Measurements from ENCODE around the gene KRT14. TPM values are rescaled to one million over a fixed set of nuclear protein-coding genes. Genes with fewer than 3 reads are reported as not detected.

KRT14 gene
- total RNA-seq, 3 donors from 2014 or later (not counting 1 experiment from before 2014, with no cell fraction given), result not detected

DNA sequence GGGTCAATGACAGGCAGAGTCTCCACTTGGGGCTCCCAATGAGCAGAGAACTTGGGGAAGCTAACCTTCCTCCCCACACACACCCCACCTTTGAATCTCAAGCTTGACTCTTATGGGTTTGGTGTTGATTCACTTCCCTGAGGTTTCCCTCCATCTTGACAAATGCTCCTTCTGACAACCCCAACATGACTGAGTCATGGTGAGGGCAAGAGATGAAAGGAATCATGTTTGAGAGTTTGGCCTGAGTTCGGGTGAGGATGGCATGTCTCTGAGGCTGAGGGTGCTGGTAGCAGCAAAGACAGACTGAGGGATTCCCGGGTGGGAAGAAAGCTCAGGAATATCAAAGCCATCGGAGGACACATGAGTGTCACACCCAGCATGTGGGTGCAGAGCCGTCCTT, 33.5 kb downstream of the KRT14 start:
- no peak for TF ChIP-seq CTCF (IDR thresholded peaks at IDR 0.05)
- ATAC-seq, result no peak
- H3K36me3 Mint-ChIP-seq, result no peaks in the 10 kb centered on the region
- no peak for DNase-seq
- peaks cover 20 to 45% of the 10 kb centered on the region in 2 donors for H3K27me3 Mint-ChIP-seq (ENCODE audit: low read depth in 2 of 2)
- no peak overlapping the region for H3K27ac ChIP-seq (ENCODE audit: low read length)
- H3K9me3 ChIP-seq (ENCODE audit: control insufficient read depth, insufficient read depth, low read length), result no peaks in the 10 kb centered on the region
- peaks cover 9 to 14% of the 10 kb centered on the region in 2 donors for H3K4me1 Mint-ChIP-seq
- H3K9me3 Mint-ChIP-seq, result no peaks in the 10 kb centered on the region
- no peak overlapping the region for H3K4me3 ChIP-seq (ENCODE audit: low read length)
- peaks cover 16% of the 10 kb centered on the region for H3K4me1 ChIP-seq (ENCODE audit: control insufficient read depth, insufficient read depth, low read length)
- intact Hi-C loops (cut with micrococcal nuclease), result no loop called here
- no peak overlapping the region for H3K4me3 Mint-ChIP-seq
- peak overlapping the region in 1 of 2 donors; percentile 48 for H3K27ac Mint-ChIP-seq
- 75% methylated on average over 4 of the region's 4 CpGs for WGBS (ENCODE audit: insufficient coverage)
- H3K36me3 ChIP-seq (ENCODE audit: control insufficient read depth, insufficient read depth, low read length), result no peaks in the 10 kb centered on the region
- H3K27me3 ChIP-seq (ENCODE audit: control insufficient read depth, insufficient read depth, low read length), result peaks cover 3% of the 10 kb centered on the region

DNA sequence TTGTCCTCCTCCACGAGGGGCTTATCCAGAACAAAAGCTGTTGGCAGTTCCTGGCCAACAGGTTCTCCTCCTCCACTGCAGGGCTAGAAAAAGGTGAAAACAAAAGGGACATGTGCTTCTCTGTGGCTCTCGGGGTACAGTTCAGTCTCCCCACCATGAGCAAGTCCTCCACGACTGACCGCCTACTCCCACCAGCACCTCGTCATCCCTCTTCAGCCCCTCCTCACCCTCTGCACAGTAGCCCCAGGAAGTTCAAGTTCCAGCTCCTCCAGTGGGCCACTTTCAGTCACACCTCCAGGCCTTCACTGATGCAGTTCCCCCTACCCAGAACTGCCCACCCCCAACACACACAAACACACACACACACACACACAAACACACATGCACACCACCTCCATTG, 34.2 kb downstream of the KRT14 start:
- H3K9me3 Mint-ChIP-seq, result no peaks in the 10 kb centered on the region

DNA sequence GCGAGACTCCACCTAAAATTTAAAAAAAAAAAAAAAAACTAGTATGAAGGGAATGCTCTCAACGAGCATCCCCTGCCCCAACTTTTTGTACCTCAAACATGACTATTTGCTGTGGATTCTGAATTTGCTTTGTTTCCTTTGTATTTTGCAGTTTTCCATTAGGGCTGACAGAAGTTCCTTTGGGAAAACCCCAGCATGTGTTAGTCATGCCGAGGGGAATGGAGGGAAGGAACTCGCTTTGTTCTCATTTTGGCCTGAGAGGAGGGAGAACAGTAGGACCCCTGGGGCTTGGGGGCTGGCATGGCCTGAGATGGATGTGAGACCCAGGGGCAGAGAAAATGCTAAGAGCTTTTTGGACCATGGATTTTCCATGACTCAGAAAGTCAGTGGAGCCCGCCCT, 35.3 kb downstream of the KRT14 start:
- 78% methylated on average over 3 of the region's 5 CpGs for WGBS (ENCODE audit: insufficient coverage)

More for the DNA sequence above, 34.2 kb downstream of the KRT14 start:
- no peaks in the 10 kb centered on the region for H3K9me3 ChIP-seq (ENCODE audit: control insufficient read depth, insufficient read depth, low read length)
- no peak overlapping the region for H3K27ac ChIP-seq (ENCODE audit: low read length)
- peaks cover 3% of the 10 kb centered on the region for H3K27me3 ChIP-seq (ENCODE audit: control insufficient read depth, insufficient read depth, low read length)
- H3K36me3 ChIP-seq (ENCODE audit: control insufficient read depth, insufficient read depth, low read length), result no peaks in the 10 kb centered on the region
- intact Hi-C loops (cut with micrococcal nuclease), result no loop called here
- peaks cover 17% of the 10 kb centered on the region for H3K4me1 ChIP-seq (ENCODE audit: control insufficient read depth, insufficient read depth, low read length)
- peaks cover 21 to 38% of the 10 kb centered on the region in 2 donors for H3K27me3 Mint-ChIP-seq (ENCODE audit: low read depth in 2 of 2)
- no peak overlapping the region for H3K4me3 ChIP-seq (ENCODE audit: low read length)
- no peak for ATAC-seq
- H3K4me1 Mint-ChIP-seq, result peaks cover 9 to 22% of the 10 kb centered on the region in 2 donors
- H3K27ac Mint-ChIP-seq, result peak overlapping the region in 1 of 2 donors; percentile 48
- H3K4me3 Mint-ChIP-seq, result no peak overlapping the region
- H3K36me3 Mint-ChIP-seq, result no peaks in the 10 kb centered on the region
- WGBS (ENCODE audit: insufficient coverage), result 82% methylated on average over 5 of the region's 5 CpGs
- DNase-seq, result no peak
- TF ChIP-seq CTCF (IDR thresholded peaks at IDR 0.05), result no peak

More for the DNA sequence above, 35.3 kb downstream of the KRT14 start:
- intact Hi-C loops (cut with micrococcal nuclease), result no loop called here
- H3K9me3 Mint-ChIP-seq, result peaks cover 0 to 3% of the 10 kb centered on the region in 2 donors
- Histone ChIP-seq H3K36me3 (ENCODE audit: control insufficient read depth, insufficient read depth, low read length) (no peaks in the 10 kb centered on the region), H3K4me3 (ENCODE audit: low read length) (no peak overlapping the region), H3K27me3 (ENCODE audit: control insufficient read depth, insufficient read depth, low read length) (peaks cover 3% of the 10 kb centered on the region), H3K9me3 (ENCODE audit: control insufficient read depth, insufficient read depth, low read length) (no peaks in the 10 kb centered on the region), H3K4me1 (ENCODE audit: control insufficient read depth, insufficient read depth, low read length) (peaks cover 17% of the 10 kb centered on the region), H3K27ac (ENCODE audit: low read length) (no peak overlapping the region)
- H3K27ac Mint-ChIP-seq, result no peak overlapping the region
- ATAC-seq (no peak), DNase-seq (no peak)
- TF ChIP-seq CTCF (IDR thresholded peaks at IDR 0.05), result no peak
- no peak overlapping the region for H3K4me3 Mint-ChIP-seq
- H3K27me3 Mint-ChIP-seq (ENCODE audit: low read depth in 2 of 2), result peaks cover 22 to 33% of the 10 kb centered on the region in 2 donors
- no peaks in the 10 kb centered on the region for H3K36me3 Mint-ChIP-seq
- H3K4me1 Mint-ChIP-seq, result peaks cover 9 to 23% of the 10 kb centered on the region in 2 donors

All from natural killer cell (primary cell).